ENCODE measurements around the gene THOC6. TPM values are rescaled to one million over a fixed set of nuclear protein-coding genes. Genes with fewer than 3 reads are reported as not detected.

Gene THOC6
- total RNA-seq, 1 donor: 23.5 TPM

GRCh38 chr16:3008690-3009037 lies 15.2 kb upstream of the THOC6 start:
- H3K4me2 ChIP-seq (ENCODE audit: insufficient read depth, low read length): no peak overlapping the region
- no peak for TF ChIP-seq CTCF (IDR thresholded peaks at IDR 0.05; ENCODE audit: extremely low read depth, low read depth, low read length)
- DNase-seq (ENCODE audit: insufficient read length, low spot score, missing footprints): peak; percentile 80
- H3K27ac ChIP-seq (ENCODE audit: low read depth, low read length): no peak overlapping the region
- no peaks in the 10 kb centered on the region for H3K36me3 ChIP-seq (ENCODE audit: insufficient read depth, low read length)
- H4K20me1 ChIP-seq (ENCODE audit: insufficient read depth, low read length): no peaks in the 10 kb centered on the region
- no peaks in the 10 kb centered on the region for H3K79me2 ChIP-seq (ENCODE audit: insufficient read depth, low read length)
- no peak overlapping the region for H3K4me3 ChIP-seq (ENCODE audit: insufficient read depth, low read length)
- no peak overlapping the region for H2AFZ ChIP-seq (ENCODE audit: low read length)
- no peaks in the 10 kb centered on the region for H3K4me1 ChIP-seq (ENCODE audit: insufficient read depth, low read length)
- no peaks in the 10 kb centered on the region for H3K9me3 ChIP-seq (ENCODE audit: low read depth, low read length)
- H3K27me3 ChIP-seq (ENCODE audit: insufficient read depth, low read length): peaks cover 80% of the 10 kb centered on the region

GRCh38 chr16:3009568-3010390 lies 14.1 kb upstream of the THOC6 start:
- peak; percentile 89 for DNase-seq (ENCODE audit: insufficient read length, low spot score, missing footprints)
- Histone ChIP-seq H4K20me1 (ENCODE audit: insufficient read depth, low read length) (no peaks in the 10 kb centered on the region), H3K79me2 (ENCODE audit: insufficient read depth, low read length) (no peaks in the 10 kb centered on the region), H3K9me3 (ENCODE audit: low read depth, low read length) (no peaks in the 10 kb centered on the region), H3K27ac (ENCODE audit: low read depth, low read length) (no peak overlapping the region), H3K27me3 (ENCODE audit: insufficient read depth, low read length) (peaks cover 88% of the 10 kb centered on the region), H3K4me2 (ENCODE audit: insufficient read depth, low read length) (no peak overlapping the region), H2AFZ (ENCODE audit: low read length) (no peak overlapping the region), H3K4me1 (ENCODE audit: insufficient read depth, low read length) (no peaks in the 10 kb centered on the region), H3K4me3 (ENCODE audit: insufficient read depth, low read length) (no peak overlapping the region), H3K36me3 (ENCODE audit: insufficient read depth, low read length) (no peaks in the 10 kb centered on the region)
- TF ChIP-seq CTCF (IDR thresholded peaks at IDR 0.05; ENCODE audit: extremely low read depth, low read depth, low read length): no peak

- Histone ChIP-seq H3K4me1 (ENCODE audit: insufficient read depth, low read length) (no peaks in the 10 kb centered on the region), H3K9me3 (ENCODE audit: low read depth, low read length) (no peaks in the 10 kb centered on the region), H3K27me3 (ENCODE audit: insufficient read depth, low read length) (peaks cover 82% of the 10 kb centered on the region), H3K36me3 (ENCODE audit: insufficient read depth, low read length) (no peaks in the 10 kb centered on the region), H3K27ac (ENCODE audit: low read depth, low read length) (no peak overlapping the region), H4K20me1 (ENCODE audit: insufficient read depth, low read length) (no peaks in the 10 kb centered on the region), H2AFZ (ENCODE audit: low read length) (no peak overlapping the region), H3K79me2 (ENCODE audit: insufficient read depth, low read length) (no peaks in the 10 kb centered on the region), H3K4me2 (ENCODE audit: insufficient read depth, low read length) (no peak overlapping the region), H3K4me3 (ENCODE audit: insufficient read depth, low read length) (no peak overlapping the region)
- no peak for TF ChIP-seq CTCF (IDR thresholded peaks at IDR 0.05; ENCODE audit: extremely low read depth, low read depth, low read length)
- no peak for DNase-seq (ENCODE audit: insufficient read length, low spot score, missing footprints)
Measured at GRCh38 chr16:3010510-3010909, 13.3 kb upstream of the THOC6 start.

GRCh38 chr16:3012246-3012645 lies 11.6 kb upstream of the THOC6 start:
- peak; percentile 89 for DNase-seq (ENCODE audit: insufficient read length, low spot score, missing footprints)
- no peaks in the 10 kb centered on the region for H3K4me1 ChIP-seq (ENCODE audit: insufficient read depth, low read length)
- H2AFZ ChIP-seq (ENCODE audit: low read length): no peak overlapping the region
- H3K9me3 ChIP-seq (ENCODE audit: low read depth, low read length): no peaks in the 10 kb centered on the region
- no peak for TF ChIP-seq CTCF (IDR thresholded peaks at IDR 0.05; ENCODE audit: extremely low read depth, low read depth, low read length)
- no peaks in the 10 kb centered on the region for H3K79me2 ChIP-seq (ENCODE audit: insufficient read depth, low read length)
- H3K4me3 ChIP-seq (ENCODE audit: insufficient read depth, low read length): no peak overlapping the region
- H3K27ac ChIP-seq (ENCODE audit: low read depth, low read length): no peak overlapping the region
- H3K27me3 ChIP-seq (ENCODE audit: insufficient read depth, low read length): peaks cover 67% of the 10 kb centered on the region
- no peak overlapping the region for H3K4me2 ChIP-seq (ENCODE audit: insufficient read depth, low read length)
- H3K36me3 ChIP-seq (ENCODE audit: insufficient read depth, low read length): no peaks in the 10 kb centered on the region
- H4K20me1 ChIP-seq (ENCODE audit: insufficient read depth, low read length): no peaks in the 10 kb centered on the region
